H9 (cell line): Measurements from ENCODE around the gene NCKAP5. TPM values are rescaled to one million over a fixed set of nuclear protein-coding genes. Genes with fewer than 3 reads are reported as not detected.

Experiments
- DNase-seq: peaks from one replicate; pipeline ENCODE4 v3.0.0-alpha.2; 2017
- H2AFZ ChIP-seq: one replicate; pipeline ENCODE4 v1.6.1; 2013; ENCODE audit warnings: mild to moderate bottlenecking, low read length, control low read depth, moderate library complexity
- H2AK5ac ChIP-seq: 2 replicates; pipeline ENCODE4 v1.6.1; 2013; ENCODE audit warnings: low read length, control low read depth, mixed read lengths; ENCODE audit not compliant: insufficient read length
- H2BK120ac ChIP-seq: one replicate; pipeline ENCODE4 v1.6.1; 2013; ENCODE audit warnings: low read depth, mild to moderate bottlenecking, low read length, control low read depth, inconsistent platforms; ENCODE audit not compliant: poor library complexity, severe bottlenecking
- H2BK12ac ChIP-seq: 2 replicates; pipeline ENCODE4 v1.6.1; 2013; ENCODE audit warnings: low read length, control low read depth, mixed read lengths, low read depth; ENCODE audit not compliant: insufficient read length
- H2BK15ac ChIP-seq: 2 replicates; pipeline ENCODE4 v1.6.1; 2013; ENCODE audit warnings: low read depth, low read length, control low read depth
- H2BK20ac ChIP-seq: one replicate; pipeline ENCODE4 v1.6.1; 2013; ENCODE audit warnings: low read depth, mild to moderate bottlenecking, low read length, control low read depth, inconsistent platforms; ENCODE audit not compliant: poor library complexity, severe bottlenecking
- H2BK5ac ChIP-seq: 2 replicates; pipeline ENCODE4 v1.6.1; 2013; ENCODE audit warnings: low read length, control low read depth, mixed read lengths; ENCODE audit not compliant: insufficient read length
- H3K14ac ChIP-seq: 2 replicates; pipeline ENCODE4 v1.6.1; 2013; ENCODE audit warnings: low read length, control low read depth; ENCODE audit not compliant: insufficient read depth
- H3K18ac ChIP-seq: 2 replicates; pipeline ENCODE4 v1.6.1; 2013; ENCODE audit warnings: low read depth, mild to moderate bottlenecking, mixed read lengths, low read length, control low read depth; ENCODE audit not compliant: insufficient read length
- H3K23ac ChIP-seq: 2 replicates; pipeline ENCODE4 v1.6.1; 2013; ENCODE audit warnings: low read length, control low read depth, mixed read lengths, low read depth; ENCODE audit not compliant: insufficient read length
- H3K23me2 ChIP-seq: 2 replicates; pipeline ENCODE4 v1.6.1; 2013; ENCODE audit warnings: low read depth, mild to moderate bottlenecking, mixed read lengths, low read length, control low read depth; ENCODE audit not compliant: insufficient read length, poor library complexity, severe bottlenecking
- H3K27ac ChIP-seq: 2 replicates; pipeline ENCODE4 v1.5.1; 2013; ENCODE audit warnings: low read length, control low read depth, mixed read lengths, low read depth; ENCODE audit not compliant: insufficient read length
- H3K27me3 ChIP-seq: 2 replicates; pipeline ENCODE4 v1.6.1; 2013; ENCODE audit warnings: low read length, control low read depth, inconsistent platforms; ENCODE audit not compliant: insufficient read depth
- H3K4ac ChIP-seq: 2 replicates; pipeline ENCODE4 v1.6.1; 2013; ENCODE audit warnings: low read depth, mild to moderate bottlenecking, control low read depth, inconsistent platforms, low read length, moderate library complexity
- H3K4me1 ChIP-seq: 2 replicates; pipeline ENCODE4 v1.6.1; 2013; ENCODE audit warnings: low read length, control low read depth, inconsistent platforms; ENCODE audit not compliant: insufficient read depth
- H3K4me2 ChIP-seq: 2 replicates; pipeline ENCODE4 v1.6.1; 2013; ENCODE audit warnings: low read length, control low read depth, mixed read lengths; ENCODE audit not compliant: insufficient read length, insufficient read depth
- H3K56ac ChIP-seq: 2 replicates; pipeline ENCODE4 v1.6.1; 2013; ENCODE audit warnings: low read depth, mild to moderate bottlenecking, mixed read lengths, low read length, control low read depth; ENCODE audit not compliant: insufficient read length
- H3K79me1 ChIP-seq: 2 replicates; pipeline ENCODE4 v1.6.1; 2013; ENCODE audit warnings: low read depth, mild to moderate bottlenecking, moderate library complexity, low read length, control low read depth, inconsistent platforms; ENCODE audit not compliant: insufficient read depth, poor library complexity, severe bottlenecking
- H3K79me2 ChIP-seq: 2 replicates; pipeline ENCODE4 v1.6.1; 2013; ENCODE audit warnings: low read length, control low read depth, inconsistent platforms; ENCODE audit not compliant: insufficient read depth
- H3K9ac ChIP-seq: 2 replicates; pipeline ENCODE4 v1.6.1; 2013; ENCODE audit warnings: low read length, control low read depth, mixed read lengths; ENCODE audit not compliant: insufficient read length; ENCODE audit errors: extremely low read depth
- H3K9me3 ChIP-seq: one replicate; pipeline ENCODE4 v1.6.1; 2013; ENCODE audit warnings: low read depth, low read length, inconsistent platforms; ENCODE audit not compliant: control insufficient read depth
- H3T11ph ChIP-seq: one replicate; pipeline ENCODE4 v1.6.1; 2013; ENCODE audit warnings: mild to moderate bottlenecking, low read length, control low read depth, inconsistent platforms
- H4K20me1 ChIP-seq: one replicate; pipeline ENCODE4 v1.6.1; 2013; ENCODE audit not compliant: control insufficient read depth, insufficient read length, insufficient read depth
- H4K5ac ChIP-seq: 2 replicates; pipeline ENCODE4 v1.6.1; 2013; ENCODE audit warnings: low read depth, mild to moderate bottlenecking, mixed read lengths, low read length, control low read depth; ENCODE audit not compliant: insufficient read length
- H4K8ac ChIP-seq: replicated peaks from 2 replicates; pipeline ENCODE4 v1.6.1; 2013; ENCODE audit warnings: low read length, control low read depth, mixed read lengths, low read depth; ENCODE audit not compliant: insufficient read length
- H4K91ac ChIP-seq: 2 replicates; pipeline ENCODE4 v1.6.1; 2013; ENCODE audit warnings: low read depth, mild to moderate bottlenecking, moderate library complexity, mixed read lengths, low read length, control low read depth; ENCODE audit not compliant: insufficient read length
- H3K27ac Mint-ChIP-seq, 3 experiments: 2 replicates in 2 of 3; 3 replicates in 1 of 3; pipeline ENCODE4 v1.8.0; 2020 to 2021; ENCODE audit warnings: mixed read lengths in 3 of 3, mild to moderate bottlenecking in 1 of 3, moderate library complexity in 1 of 3
- H3K27me3 Mint-ChIP-seq: 2 replicates; pipeline ENCODE4 v1.8.0; 2021; ENCODE audit warnings: low read depth, mild to moderate bottlenecking, moderate library complexity, mixed read lengths
- H3K36me3 Mint-ChIP-seq, 3 experiments: 2 replicates in 2 of 3; 3 replicates in 1 of 3; pipeline ENCODE4 v1.8.0; 2020 to 2021; ENCODE audit warnings: low read depth in 3 of 3, mixed read lengths in 3 of 3; ENCODE audit not compliant: insufficient read depth in 1 of 3
- H3K4me1 Mint-ChIP-seq, 2 experiments: 2 replicates each; pipeline ENCODE4 v1.8.0; 2020; ENCODE audit warnings: mixed read lengths in 2 of 2
- H3K4me3 Mint-ChIP-seq, 2 experiments: 2 replicates in 1 of 2; 3 replicates in 1 of 2; pipeline ENCODE4 v1.8.0; 2020 to 2021; ENCODE audit warnings: mild to moderate bottlenecking in 2 of 2, mixed read lengths in 2 of 2, moderate library complexity in 1 of 2
- H3K9me3 Mint-ChIP-seq, 2 experiments: 2 replicates in 1 of 2; 3 replicates in 1 of 2; pipeline ENCODE4 v1.8.0; 2020; ENCODE audit warnings: mild to moderate bottlenecking in 2 of 2, mixed read lengths in 2 of 2, moderate library complexity in 1 of 2
- CTCF ChIP-seq: fragments of 200-600 bp; sonication (generic); conservative IDR thresholded peaks from 3 replicates; pipeline ENCODE4 v1.8.0; 2021; ENCODE audit warnings: antibody characterized with exemption, mild to moderate bottlenecking
- WGBS: extraction: QIAGEN DNeasy Blood & Tissue Kit; methylation state at CpG from one replicate; pipeline ENCODE4 v1.1.7; 2013; ENCODE audit warnings: missing lambda C conversion rate, low lambda C conversion rate, mixed read lengths; ENCODE audit not compliant: insufficient read length; ENCODE audit errors: extremely low coverage; 5-methylcytosine and 5-hydroxymethylcytosine counted together
- total RNA-seq: library from RNA; stranded (reverse); gene quantifications from 2 replicates; pipeline ENCODE4 v1.2.1, GENCODE V29; 2021

Gene NCKAP5
- total RNA-seq, 1 experiment from 2014 or later: 0.26 TPM

- Histone ChIP-seq H2AK5ac (no peak overlapping the region), H2BK120ac (no peak overlapping the region), H3K18ac (no peak overlapping the region), H3K56ac (no peak overlapping the region), H3K27ac (no peak overlapping the region), H2BK5ac (no peak overlapping the region), H3K27me3 (no peaks in the 10 kb centered on the region; the same call in 1 of the 2 replicates), H3K9me3 (no peaks in the 10 kb centered on the region), H3K23me2 (no peaks in the 10 kb centered on the region), H4K20me1 (no peaks in the 10 kb centered on the region), H4K5ac (no peak overlapping the region), H2BK15ac (no peak overlapping the region), H3K14ac (no peak overlapping the region), H3K9ac (no peak overlapping the region), H3K79me1 (no peaks in the 10 kb centered on the region), H2AFZ (no peak overlapping the region), H3T11ph (no peak overlapping the region), H2BK12ac (no peak overlapping the region), H3K23ac (no peak overlapping the region), H2BK20ac (no peak overlapping the region), H3K4me2 (no peak overlapping the region), H4K91ac (no peak overlapping the region), H3K4me1 (peaks cover 8% of the 10 kb centered on the region; the same call in 1 of the 2 replicates), H4K8ac (no peak overlapping the region), H3K79me2 (no peaks in the 10 kb centered on the region), H3K4ac (no peak overlapping the region)
- H3K9me3 Mint-ChIP-seq: no peaks in the 10 kb centered on the region
- WGBS: no CpG with 5 or more reads among the region's 1 CpG
- no peak overlapping the region for H3K27ac Mint-ChIP-seq
- no peaks in the 10 kb centered on the region for H3K36me3 Mint-ChIP-seq
- peaks cover 3% of the 10 kb centered on the region for H3K27me3 Mint-ChIP-seq
- H3K4me3 Mint-ChIP-seq: no peak overlapping the region
- H3K4me1 Mint-ChIP-seq: peaks cover 29% of the 10 kb centered on the region in 2 experiments
- no peak for TF ChIP-seq CTCF
- DNase-seq: no peak
Observed at GRCh38 chr2:133143645-133144044, 424.6 kb downstream of the NCKAP5 start.
